ENCODE measurements around the gene CPEB3. TPM values are rescaled to one million over a fixed set of nuclear protein-coding genes. Genes with fewer than 3 reads are reported as not detected.
"Not testable (repeated sequence)": the region's sequence is repeated elsewhere in the genome, so short reads cannot be mapped to it uniquely, and the experiment has no call there.

Gene CPEB3
- total RNA-seq, 1 donor: 0.43 TPM

DNA sequence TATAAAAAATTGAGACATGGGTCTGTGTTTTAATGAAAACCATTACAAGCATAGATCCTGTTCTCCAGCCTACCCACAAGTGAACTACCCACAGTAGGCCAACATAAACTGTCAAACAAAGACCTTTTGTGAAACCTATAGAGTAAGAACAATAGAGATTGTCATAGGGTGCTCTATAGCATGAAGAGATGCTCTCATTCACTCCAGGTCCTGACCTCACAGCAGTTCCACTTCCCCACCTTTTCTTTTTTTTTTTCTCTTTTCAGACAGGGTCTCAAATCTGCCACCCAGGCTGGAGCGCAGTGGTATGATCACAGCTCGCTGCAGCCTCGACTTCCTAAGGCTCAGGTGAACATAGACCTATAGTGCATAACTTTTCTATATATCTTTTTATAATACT, 72.3 kb downstream of the CPEB3 start:
- H3K4me3 ChIP-seq (ENCODE audit: low read depth, low read length): no peak overlapping the region
- TF ChIP-seq, protein P1, sequence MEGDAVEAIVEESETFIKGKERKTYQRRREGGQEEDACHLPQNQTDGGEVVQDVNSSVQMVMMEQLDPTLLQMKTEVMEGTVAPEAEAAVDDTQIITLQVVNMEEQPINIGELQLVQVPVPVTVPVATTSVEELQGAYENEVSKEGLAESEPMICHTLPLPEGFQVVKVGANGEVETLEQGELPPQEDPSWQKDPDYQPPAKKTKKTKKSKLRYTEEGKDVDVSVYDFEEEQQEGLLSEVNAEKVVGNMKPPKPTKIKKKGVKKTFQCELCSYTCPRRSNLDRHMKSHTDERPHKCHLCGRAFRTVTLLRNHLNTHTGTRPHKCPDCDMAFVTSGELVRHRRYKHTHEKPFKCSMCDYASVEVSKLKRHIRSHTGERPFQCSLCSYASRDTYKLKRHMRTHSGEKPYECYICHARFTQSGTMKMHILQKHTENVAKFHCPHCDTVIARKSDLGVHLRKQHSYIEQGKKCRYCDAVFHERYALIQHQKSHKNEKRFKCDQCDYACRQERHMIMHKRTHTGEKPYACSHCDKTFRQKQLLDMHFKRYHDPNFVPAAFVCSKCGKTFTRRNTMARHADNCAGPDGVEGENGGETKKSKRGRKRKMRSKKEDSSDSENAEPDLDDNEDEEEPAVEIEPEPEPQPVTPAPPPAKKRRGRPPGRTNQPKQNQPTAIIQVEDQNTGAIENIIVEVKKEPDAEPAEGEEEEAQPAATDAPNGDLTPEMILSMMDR (IDR thresholded peaks at IDR 0.05; ENCODE audit: insufficient read depth, low read depth, low read length): no peak
- DNase-seq (ENCODE audit: low read depth): no peak

- not testable (repeated sequence) for DNase-seq (ENCODE audit: low read depth); H3K4me3 ChIP-seq (ENCODE audit: low read depth, low read length)
These were observed 74.3 kb downstream of the CPEB3 start for GRCh38 chr10:92216608-92217007.

DNA sequence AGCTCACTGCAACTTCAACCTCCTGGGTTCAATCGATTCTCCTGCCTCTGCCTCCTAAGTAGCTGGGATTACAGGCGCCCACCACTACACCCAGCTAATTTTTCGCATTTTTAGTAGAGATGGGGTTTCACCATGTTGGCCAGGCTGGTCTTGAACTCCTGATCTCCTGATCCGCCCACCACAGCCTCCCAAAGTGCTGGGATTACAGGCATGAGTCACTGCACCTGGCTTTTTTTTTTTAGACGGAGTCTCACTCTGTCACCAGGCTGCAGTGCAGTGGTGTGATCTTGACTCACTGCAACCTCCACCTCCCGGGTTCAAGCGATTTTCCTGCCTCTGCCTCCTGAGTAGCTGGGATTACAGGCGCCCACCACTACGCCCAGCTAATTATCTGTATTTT, 75.7 kb downstream of the CPEB3 start:
- DNase-seq (ENCODE audit: low read depth); H3K4me3 ChIP-seq (ENCODE audit: low read depth, low read length): not testable (repeated sequence)

- H3K4me3 ChIP-seq (ENCODE audit: low read depth, low read length): no peak overlapping the region
- TF ChIP-seq, protein P1 (IDR thresholded peaks at IDR 0.05; ENCODE audit: insufficient read depth, low read depth, low read length): no peak
- DNase-seq (ENCODE audit: low read depth): no peak
These were observed 77.8 kb downstream of the CPEB3 start for GRCh38 chr10:92213049-92213448.

DNA sequence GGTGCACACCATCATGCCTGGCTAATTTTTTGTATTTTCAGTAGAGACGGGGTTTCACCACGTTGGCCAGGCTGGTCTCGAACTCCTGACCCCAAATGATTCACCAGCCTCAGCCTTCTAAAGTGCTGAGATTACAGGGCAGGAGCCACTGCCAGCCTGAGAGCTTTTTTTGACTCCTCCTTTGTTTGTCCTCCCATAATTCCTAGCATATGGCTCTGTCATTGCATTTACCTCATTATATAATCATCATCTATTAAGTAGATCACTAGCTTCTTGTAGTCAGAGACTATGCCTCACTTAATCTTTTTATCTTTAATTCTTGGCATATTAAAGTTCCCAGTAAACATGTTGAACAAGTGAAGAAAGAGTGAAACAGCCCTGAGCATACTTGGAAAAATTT, 82.1 kb downstream of the CPEB3 start:
- no peak for DNase-seq (ENCODE audit: low read depth)
- TF ChIP-seq, protein P1 (IDR thresholded peaks at IDR 0.05; ENCODE audit: insufficient read depth, low read depth, low read length): no peak
- H3K4me3 ChIP-seq (ENCODE audit: low read depth, low read length): no peak overlapping the region

DNA sequence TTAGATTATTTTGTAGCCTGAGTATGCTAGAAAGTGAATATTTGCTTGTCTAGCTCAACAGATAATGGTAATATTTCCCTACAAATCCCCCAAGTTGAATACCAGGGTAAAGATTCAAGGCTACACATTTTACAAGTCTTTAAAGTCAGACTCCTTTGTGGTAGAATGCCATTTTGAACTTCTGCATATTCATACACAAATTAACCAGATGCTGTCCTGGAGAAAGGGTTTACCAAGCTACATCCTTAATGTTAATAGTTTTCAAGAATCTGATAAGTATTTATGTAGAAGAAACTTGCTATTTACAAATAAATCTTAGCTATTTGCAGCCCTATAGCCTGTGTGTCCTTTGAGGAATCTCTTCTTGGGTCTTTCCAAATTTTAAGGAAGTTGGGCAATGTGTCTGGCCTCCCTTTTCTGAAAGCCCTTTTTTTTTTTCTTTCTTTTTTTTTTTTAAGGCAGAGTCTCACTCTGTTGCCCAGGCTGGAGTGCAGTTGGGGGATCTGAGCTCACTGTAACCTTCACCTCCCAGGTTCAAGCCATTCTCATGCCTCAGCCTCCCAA, 82.6 kb downstream of the CPEB3 start:
- TF ChIP-seq, protein P1 (IDR thresholded peaks at IDR 0.05; ENCODE audit: insufficient read depth, low read depth, low read length): no peak
- DNase-seq (ENCODE audit: low read depth): no peak
- no peak overlapping the region for H3K4me3 ChIP-seq (ENCODE audit: low read depth, low read length)

- TF ChIP-seq, protein P1 (IDR thresholded peaks at IDR 0.05; ENCODE audit: insufficient read depth, low read depth, low read length): no peak
- DNase-seq (ENCODE audit: low read depth): no peak
- no peak overlapping the region for H3K4me3 ChIP-seq (ENCODE audit: low read depth, low read length)
These were observed 83.8 kb downstream of the CPEB3 start for GRCh38 chr10:92207061-92207460.

DNA sequence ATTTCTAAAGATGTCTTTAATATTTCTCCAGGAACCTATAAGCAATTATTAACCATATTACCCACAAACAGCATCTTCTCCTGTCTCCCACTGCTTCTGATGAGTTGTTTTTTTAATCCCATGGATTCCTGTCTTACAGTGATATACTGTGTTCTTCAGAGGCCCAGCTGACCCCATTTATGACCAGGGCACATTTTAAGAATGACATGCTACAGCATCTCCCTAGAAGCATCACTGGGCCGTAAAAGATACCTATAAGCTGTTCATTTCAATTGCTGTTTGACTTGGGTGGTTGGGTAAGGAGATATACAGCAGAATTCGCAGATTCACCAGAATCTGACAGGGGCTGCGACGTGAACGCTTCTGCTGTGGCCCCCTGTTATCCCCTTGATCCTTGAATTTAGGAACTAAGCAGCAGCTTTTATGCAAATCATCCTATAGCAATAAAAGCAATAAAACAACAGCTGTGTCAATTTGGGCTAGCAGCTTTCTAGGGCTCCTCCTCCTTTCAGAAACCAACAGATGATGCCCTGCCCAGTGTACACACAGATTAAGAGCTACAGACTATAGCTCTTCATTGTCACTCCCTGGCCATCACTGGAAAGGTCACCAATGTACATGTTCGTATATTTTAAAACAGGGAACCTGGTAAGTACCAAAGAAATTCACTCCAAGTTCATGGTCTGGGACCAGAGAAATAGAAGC, 86.8 kb downstream of the CPEB3 start:
- TF ChIP-seq, protein P1 (IDR thresholded peaks at IDR 0.05; ENCODE audit: insufficient read depth, low read depth, low read length): no peak

More for the DNA sequence above, 86.8 kb downstream of the CPEB3 start:
- DNase-seq (ENCODE audit: low read depth): no peak
- no peak overlapping the region for H3K4me3 ChIP-seq (ENCODE audit: low read depth, low read length)
